GM19452 (cell line): ENCODE data around the gene DLG4.
A peak's percentile ranks its signal among the peaks of the same experiment; 100 is the strongest.

Source experiments
- ATAC-seq: cut with Tn5 transposase; IDR thresholded peaks from one replicate; pipeline ENCODE4 v1.9.1; 2021; ENCODE audit not compliant: unreplicated experiment

The DLG4 gene

DNA sequence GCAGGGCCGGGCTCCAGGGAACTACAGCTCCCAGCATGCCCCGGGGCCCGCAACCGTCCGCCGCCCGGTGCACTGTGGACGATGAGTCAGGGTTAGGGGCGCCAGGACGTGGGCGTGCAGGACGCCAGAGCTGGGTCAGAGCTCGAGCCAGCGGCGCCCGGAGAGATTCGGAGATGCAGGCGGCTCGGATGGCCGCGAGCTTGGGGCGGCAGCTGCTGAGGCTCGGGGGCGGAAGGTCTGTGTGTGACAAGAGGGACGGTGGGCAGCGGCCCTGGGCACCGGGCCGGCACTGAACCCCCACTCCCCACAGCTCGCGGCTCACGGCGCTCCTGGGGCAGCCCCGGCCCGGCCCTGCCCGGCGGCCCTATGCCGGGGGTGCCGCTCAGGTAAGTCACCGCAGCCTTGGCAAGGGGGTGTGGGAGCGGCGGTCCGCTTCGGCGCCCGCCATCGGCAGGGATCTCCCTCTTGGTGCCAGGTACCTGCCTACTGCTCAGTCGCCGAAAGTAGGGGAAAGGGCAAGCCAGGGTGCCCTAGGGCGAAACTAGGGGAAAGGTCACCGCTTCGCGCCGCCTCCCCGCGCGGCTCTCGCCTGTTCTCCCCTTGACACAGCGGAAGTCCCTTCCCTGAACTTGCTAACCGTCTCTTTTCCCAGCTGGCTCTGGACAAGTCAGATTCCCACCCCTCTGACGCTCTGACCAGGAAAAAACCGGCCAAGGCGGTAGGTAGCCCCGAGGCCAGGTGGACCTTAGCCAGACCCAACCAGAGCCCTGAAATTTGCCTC is at the start of gene DLG4, which contains the start of gene ACADVL:
TSS of gene DLG4 (minus strand) at position 25 of the 781 bp plus-strand sequence.
TSS of gene ACADVL (plus strand) at position 127 of the 781 bp plus-strand sequence. CDS start at position 174, 47 bp downstream.
- peak; percentile 69 for ATAC-seq

DNA sequence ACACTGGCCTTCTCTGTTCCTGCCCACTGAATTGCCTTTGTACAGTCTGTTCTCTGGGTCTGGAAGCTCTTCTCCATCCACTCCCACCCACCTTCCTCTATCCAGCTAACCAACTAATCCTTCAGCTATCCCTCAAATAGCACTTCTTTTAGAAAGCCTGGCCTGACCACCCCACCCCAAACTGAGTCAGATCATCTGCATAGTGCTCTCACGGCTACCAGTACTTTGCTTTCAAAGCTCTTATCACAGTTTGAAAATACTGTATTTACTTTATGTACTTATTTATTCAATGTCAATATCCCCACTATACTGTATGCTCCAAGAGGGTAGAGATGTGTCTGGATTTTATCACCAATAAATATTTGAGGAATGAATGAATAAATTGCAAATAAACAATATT is 47.1 kb upstream of the DLG4 start:
- ATAC-seq = no peak

DNA sequence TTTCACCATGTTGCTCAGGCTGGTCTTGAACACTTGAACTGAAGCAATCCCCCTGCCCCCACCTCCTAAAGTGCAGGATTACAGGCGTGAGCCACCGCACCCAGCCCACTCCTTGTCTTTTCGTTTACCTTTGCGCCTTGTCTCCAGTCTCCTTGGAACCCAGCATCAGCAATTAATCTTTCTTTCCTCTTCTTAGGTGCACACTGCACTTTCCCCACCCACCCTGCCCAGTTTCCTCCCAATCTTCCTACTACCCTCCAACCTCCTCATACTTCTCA is 44.1 kb upstream of the DLG4 start:
- ATAC-seq = no peak

DNA sequence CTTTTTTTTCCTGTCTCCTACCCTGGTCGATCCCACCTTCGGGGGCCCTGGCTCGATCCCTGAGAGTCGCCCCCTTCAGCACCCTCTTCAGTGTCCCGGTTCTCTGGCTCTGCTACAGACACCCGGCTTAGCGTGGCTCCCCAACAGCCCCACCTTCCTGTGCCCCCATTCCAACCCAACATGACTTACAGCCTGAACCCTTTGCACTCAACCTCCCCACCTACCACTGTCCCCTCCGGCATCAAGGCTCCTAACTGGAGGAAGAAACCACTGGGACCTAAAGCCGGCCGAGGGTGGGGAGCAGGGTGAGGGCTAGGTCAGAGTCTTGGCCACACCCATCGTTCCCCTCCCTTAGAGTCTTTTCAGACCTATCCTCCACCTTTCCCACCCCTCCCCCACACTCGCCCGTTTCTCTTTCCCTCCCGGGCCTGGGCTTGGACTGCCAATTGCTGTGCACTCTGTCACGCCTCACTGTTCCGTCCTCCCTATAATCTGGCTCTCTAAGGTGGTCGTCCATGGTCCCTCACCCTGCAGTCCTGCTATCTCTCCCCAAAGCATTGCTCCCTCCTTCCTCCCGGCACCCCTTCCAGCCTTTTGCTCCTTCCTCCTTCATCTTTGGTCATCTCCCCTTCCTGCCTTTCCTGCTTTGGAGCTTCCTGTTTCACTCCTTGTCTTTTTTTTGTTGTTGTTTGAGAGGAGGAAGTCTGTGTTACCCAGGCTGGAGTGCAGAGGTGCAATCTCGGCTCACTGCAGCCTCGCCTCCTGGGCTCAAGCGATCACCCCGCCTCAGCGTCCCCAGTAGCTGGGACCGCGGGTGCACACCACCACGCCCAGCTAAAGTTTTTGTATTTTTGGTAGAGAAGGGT is 43.5 kb upstream of the DLG4 start:
- ATAC-seq = no peak

DNA sequence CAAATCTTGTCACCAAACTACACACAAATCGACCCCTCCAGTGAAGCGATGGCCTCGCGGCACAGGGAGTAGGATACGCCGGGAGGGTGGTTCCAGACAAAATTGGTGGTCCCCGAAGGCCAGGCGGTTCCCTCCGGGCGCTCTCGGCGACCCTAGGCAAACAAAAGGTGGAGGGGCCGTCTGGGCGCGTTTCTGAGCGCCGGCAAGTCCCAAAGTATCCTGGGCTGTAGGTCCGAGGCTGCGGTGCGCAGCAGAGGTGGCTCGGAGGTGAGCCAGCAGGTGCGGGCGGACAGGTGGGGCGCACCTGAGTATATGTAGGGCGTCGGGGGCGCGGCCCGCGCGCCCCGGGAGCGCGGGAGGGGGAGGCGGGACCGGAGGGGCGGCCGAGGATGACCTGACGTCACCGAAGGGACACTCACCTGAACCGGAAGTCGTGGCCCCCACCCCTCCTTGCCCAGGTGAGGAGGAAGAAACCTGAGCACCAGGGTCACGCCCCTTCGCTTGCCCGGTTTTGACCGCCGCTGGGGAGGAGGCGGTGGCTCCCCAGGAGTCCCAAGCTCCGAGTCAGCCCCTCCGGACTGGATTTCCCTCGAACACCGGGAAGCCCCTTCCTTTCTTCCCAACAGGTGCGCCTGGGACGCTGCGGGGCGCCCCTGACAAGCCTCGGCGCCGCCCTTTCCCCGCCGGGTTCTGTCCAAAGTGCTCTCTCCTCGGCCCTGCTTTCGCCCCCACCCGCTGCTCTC is 42.7 kb upstream of the DLG4 start, which contains the start of gene CLDN7:
TSS of gene CLDN7 (minus strand) at position 287 of the 743 bp plus-strand sequence. CDS start 435 bp downstream, outside the sequence.
- no peak for ATAC-seq

DNA sequence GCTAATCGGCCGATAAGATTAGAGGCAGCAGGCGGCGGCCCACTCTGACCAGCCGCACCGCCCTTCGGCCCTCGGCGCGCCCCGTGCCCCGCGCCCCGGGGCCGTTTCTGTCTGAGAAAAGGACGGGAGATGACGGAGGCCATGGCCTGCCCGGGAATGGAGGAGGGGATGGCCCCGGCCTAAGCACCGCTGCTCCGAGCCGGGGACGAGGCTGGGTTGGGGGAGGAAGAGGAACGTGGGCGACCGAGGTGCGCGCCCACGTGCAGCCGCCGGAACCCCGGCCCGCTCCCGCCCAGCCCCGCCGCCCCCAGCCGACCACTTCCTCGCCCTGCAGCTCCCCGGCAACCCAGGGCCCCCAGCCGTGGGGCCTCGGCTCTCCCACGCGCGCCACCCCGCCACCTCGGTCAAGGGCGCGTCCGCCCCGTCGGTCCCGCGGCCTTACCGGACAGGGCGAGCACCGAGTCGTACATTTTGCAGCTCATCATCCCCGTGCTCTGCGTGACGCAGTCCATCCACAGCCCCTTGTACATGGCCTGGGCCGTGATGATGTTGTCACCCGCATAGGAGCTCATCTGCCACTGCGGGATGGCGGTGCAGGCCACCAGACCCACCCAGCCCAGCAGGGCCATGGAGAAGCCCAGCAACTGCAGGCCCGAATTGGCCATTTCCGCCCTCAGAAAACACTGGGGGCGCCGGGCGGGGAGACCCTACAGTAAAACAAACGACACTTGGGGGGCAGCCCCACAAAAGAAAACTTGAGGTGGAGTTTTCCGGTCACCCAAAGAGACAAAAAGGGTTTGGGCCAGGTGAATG is 41.9 kb upstream of the DLG4 start:
- no peak for ATAC-seq

DNA sequence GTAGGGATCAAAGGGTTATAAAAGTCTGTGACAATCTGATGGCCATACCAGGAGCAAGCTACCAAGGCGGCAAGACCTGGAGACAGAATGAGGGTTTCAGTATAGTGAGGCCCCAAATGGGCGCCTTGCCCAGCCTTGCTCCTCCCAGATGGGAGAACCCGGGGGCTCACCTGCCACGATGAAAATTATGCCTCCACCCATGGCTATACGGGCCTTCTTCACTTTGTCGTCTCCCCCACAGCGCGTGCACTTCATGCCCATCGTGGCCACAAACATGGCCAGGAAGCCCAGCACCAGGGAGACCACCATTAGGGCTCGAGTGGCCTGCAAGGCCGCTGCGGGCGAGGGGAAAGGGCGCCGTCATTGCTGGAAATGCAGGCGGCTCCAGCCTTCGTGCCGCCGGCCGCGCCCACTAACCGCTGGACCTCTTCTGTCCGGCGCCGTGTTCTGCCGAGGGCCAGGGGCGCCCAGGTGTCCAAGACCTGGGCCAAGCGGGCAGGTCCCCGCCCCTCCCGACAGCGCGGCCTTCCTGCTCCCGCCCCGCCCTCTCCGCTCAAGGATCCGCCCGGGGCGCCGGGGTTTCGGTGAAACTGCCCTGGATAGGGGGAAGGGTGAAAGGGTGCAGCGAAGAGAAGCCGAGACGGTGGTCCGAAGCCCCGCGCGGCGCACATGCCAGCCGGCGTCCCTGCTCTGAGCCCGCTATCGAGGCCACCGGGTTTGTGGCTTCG is 41.2 kb upstream of the DLG4 start:
- no peak for ATAC-seq

DNA sequence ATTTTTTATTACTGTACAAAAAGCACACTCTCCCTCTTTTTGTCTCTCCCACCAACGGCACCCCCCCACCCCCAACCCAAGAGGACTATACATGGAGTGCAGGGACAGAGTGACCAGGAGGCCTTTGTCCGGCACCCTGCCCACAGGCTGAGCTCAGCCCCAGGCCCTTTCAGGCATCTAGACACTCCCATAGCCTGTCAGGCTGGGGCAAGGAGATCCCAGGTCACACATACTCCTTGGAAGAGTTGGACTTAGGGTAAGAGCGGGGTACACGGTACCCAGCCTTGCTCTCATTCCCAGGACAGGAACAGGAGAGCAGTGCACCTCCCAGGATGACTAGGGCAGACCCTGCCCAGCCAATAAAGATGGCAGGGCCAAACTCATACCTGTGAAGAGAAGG is 40.5 kb upstream of the DLG4 start:
- no peak for ATAC-seq

DNA sequence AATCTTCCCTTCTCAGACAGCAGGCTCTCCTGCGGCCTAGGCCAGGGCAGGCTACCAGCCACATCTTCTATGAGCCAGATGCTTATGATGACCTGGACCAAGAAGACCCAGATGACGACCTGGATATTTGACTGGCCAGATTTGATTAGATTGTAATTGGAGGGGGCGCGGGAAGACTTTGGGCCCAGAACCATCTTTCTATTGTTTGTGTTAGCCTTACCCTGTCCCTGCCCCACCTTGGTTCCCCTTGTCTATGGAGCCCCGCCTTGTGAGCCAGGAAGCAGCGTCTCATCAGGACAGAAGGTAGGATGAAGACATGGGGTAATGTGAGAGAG is 39.9 kb upstream of the DLG4 start:
- ATAC-seq = no peak

DNA sequence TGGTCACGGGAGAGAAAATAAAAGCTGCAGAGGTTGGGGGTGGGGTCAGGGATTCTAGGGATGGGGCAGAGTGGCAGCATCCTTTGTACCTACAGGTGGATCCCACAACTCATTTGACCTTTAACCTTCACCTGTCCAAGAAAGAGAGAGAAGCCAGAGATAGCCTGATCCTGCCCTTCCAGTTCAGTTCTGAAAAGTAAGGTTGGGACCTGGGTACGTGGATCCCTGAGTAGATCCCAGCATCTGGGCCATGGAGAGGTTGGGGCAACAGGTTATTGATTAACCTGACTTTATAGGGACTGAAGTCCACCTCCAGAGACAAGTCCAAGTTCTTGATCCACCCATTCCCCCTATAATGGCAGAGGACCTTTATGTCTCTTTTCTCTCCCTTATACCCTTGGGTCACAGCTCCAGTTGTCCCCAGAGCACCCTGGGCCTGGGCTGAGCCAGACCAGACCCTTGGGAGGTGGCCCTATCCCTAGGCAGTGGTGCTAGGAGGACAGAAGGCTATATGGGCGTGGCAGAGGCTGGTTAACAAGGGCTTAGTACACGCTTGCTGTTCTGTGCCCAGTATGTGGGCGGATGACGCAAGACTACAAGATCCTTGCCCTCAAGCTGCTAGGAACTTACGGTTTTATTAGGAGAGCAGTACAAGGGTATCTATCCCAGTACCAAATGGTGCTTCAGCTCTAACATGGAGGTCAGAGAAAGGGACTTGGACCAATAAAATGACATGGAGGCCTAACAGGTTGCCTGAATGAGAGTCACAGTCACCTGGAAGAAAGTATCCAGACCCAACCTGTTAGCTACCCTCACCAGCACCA is 39.3 kb upstream of the DLG4 start:
- ATAC-seq = no peak

DNA sequence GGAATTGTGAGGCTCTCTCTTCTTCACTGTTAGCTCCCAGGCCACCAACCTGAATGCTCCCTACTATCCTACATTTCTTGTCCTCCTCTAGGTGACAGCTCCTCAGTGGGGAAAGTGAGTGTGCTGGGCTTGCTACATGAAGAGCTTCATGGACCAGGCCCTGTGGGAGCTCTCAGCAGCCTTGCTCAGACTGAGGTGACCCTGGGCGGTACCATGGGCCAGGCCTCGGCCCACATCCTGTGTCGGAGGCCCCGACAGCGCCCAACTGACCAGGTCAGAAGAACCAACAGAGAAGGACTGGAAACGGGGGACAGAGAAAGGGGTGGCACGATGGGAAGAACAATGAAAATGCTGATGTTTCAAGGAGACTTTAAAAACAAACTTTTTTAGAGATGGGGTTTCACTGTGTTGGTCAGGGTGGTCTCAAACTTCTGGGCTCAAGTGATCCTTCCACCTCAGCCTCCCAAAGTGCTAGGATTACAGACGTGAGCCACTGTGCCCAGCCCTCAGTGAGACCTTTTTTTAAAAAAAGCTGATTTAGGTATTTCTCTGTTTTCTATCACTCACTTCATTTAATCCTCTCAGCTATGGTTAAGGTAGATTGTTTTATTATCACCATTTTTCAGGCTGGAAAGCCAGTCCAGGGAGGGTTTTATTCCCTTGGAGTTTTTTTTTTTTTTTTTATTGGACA is 37.3 kb upstream of the DLG4 start:
- no peak for ATAC-seq

DNA sequence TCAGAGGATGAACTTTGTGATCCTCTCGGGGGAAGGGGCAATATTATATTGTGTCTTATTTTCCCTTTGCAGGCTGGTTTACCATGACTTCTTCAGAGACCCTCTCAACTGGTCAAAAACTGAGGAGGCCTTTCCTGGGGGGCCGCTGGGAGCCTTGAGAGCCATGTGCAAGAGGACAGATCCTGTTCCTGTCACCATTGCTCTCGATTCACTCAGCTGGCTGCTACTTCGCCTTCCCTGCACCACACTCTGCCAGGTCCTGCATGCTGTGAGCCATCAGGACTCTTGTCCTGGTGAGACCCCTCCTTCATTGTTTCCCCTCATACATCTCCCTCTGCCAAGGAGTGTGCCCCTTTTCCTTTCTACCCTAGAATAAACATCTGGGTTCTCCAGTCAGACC is 34.9 kb upstream of the DLG4 start:
- no peak for ATAC-seq

DNA sequence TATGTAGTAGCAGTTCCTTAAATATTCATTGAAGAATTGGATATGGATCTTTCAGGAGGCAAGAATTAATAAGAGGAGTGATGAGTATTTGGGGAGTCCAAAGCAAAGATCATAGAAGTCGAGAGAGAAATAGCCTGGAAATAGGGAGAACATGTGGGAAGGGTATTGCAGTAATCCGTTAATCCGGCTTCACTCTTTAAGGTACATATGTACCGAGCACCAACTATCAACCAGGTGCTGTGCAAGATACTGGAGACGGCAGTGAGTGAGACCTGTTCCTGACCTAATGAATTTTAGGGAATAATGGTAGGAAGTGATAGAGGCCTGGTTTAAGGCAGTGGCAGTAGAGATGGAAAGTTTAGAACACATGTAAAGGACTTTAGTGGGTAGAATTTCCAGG is 33.4 kb upstream of the DLG4 start:
- ATAC-seq = no peak

DNA sequence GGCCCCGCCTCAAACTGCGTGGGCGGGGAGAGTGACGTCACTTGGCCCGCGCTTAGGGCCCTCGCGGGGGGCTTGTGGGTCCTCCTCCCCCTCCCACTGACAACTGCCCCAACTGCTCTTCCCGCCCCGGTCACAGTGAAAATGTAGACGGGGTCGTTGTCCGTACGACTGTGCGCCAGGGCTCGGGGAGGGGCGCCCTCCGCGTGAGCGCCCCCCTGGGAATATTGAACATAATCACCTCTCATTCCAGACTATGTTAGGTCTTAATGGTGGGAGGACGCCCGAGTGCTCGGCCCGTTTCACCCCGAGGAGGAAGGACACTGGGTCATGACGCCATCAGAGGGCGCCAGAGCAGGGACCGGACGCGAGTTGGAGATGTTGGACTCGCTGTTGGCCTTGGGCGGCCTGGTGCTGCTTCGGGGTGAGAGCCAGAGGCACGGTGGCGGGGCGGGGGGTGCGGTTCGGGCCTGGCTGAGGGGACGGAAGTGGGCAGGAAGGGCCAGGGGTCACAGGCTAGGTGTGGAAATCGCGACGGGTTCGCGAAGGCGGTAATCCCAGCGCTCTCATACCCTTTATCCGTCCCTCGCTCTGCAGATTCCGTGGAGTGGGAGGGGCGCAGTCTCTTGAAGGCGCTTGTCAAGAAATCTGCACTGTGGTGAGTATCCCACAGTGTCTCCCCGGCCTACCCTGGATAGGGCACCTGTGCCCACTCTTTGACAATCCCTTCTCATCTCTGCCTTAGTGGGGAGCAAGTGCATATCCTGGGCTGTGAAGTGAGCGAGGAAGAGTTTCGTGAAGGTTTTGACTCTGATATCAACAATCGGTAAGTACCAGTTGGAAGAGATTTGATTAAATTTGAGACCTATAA is 32.8 kb upstream of the DLG4 start, which contains the start of gene ELP5:
TSS of gene ELP5 (plus strand) at position 40 of the 868 bp plus-strand sequence. CDS start at position 376, 336 bp downstream.
- peak; percentile 44 for ATAC-seq

DNA sequence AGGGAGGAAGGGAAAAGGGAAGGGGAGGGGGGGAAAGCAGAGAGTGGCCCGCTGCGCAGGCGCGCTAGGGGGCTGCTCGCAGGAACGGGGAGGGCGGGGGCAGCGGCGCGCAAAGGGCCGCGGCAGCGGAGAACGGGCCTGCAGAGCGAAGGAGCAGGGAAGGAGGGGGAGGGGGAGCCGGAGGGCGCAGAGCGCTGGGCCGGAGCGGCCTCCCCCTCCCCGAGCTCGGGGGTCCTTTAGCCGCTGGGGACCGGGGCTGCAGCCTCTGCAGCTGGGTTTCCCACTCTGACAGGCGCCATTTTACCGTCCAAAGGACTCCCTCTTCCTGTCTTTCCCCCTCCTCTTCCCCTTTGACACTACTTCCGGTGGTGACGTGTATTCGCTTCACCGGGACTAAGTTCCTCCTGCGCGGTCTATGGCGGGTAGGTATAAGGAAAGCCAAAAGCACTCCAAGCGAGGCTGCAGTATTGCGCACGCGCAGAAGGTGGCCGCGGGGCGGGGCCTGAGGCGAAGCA is 32.1 kb upstream of the DLG4 start, which contains the start of gene CTDNEP1:
TSS of gene CTDNEP1 (minus strand) at position 74 of the 515 bp plus-strand sequence. CDS start 438 bp downstream, outside the sequence.
- ATAC-seq = peak; percentile 80

DNA sequence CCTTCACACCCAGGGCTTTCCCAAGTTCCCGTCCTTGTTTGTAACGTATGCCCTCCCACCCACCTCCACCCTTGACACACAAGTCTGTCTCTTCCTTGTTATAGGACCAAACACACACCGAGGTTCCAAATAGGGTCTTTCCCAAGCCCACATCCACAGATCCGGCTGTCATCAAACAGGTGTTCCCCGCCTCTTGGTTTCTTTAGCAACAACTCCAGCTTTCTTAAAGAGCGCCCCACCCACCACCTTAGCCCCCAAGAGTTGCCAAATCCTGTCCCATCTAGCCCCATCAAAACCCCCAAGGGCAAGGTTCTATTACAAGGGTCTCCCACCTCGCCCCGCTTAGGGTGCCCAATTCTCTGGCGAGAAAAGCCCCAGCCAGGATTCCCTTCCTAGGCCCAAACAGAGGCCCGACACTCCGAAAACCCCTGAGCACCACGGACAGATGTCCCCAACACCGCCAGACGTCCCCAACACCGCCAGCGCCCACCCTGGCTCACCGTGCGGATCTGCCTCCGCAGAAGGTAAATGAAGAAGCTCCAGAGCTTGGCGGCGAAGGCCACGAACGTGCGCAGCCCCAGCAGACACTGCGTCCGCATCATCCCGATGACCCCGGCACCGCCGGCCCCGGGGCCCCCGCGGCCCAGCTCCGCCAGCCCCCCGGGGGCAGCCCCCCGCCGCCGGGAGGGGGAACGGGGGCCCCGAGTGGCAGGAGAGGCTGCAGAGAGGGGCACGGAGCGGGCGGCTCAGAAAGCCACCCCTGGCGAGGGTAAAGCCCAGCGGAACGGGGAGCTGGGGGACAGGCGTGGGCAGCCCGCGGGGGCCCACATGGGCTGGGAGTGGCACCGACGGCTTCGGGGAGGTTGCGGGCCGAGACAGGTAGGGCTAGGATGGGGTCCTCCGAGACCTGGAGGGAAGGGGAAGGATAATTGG is 31.3 kb upstream of the DLG4 start:
- no peak for ATAC-seq
